SIG-M5 (cell line): ENCODE data around the gene NPM1.
"Not testable (repeated sequence)": the region's sequence is repeated elsewhere in the genome, so short reads cannot be mapped to it uniquely, and the experiment has no call there.

Experiments
- DNase-seq: peaks from one replicate; lab custom pipeline; 2025; lab: John Stamatoyannopoulos, UW

The NPM1 gene

DNA sequence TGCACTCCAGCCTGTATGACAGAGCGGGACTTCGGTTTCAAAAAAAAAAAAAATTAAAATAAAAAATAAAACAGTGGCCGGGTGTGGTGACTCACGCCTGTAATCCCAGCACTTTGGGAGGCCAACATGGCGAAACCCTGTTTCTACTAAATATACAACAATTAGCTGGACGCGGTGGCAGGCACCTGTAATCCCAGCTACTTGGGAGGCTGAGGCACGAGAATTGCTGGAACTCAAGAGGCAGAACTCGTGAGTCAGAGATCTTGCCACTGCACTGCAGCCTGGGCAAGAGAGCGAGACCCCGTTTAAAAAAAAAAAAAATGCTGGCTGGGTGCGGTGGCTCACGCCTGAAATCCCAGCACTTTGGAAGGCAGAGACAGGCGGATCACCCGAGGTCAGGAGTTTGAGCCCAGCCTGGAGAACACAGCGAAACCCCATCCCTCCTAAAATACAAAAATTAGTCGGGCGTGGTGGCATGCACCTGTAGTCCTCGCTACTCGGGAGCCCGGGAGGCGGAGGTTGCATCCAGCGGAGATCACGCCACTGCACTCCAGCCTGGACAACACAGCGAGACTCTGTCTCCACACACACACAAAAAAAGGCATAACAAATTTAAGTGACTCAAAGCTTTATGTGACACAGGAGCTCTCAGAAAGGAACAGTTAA is 1.5 kb upstream of the NPM1 start:
- no peak for DNase-seq

DNA sequence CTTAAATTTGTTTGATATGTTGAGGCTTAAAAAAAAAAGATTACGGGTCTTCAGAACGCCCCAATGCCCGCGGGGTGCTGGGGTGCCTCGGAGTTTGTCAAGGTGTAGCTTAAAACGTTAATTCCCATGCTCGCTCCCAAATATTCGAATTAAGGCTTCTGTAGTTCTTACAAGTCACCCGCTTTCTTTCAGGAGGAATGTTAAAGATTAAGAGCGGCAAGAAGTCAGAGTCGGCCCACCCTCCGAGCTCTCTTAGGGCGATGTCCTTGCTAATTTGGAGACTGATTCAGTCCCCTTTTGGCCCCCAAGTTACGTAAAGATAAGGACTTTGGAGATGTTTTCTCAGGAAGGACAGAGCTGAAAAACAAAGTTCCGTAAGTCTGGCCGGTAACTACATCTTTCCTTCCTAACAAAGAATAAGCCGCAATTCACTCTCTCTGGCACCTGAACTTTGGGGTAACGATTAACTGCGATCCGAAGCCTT is 746 bp upstream of the NPM1 start:
- no peak for DNase-seq

DNA sequence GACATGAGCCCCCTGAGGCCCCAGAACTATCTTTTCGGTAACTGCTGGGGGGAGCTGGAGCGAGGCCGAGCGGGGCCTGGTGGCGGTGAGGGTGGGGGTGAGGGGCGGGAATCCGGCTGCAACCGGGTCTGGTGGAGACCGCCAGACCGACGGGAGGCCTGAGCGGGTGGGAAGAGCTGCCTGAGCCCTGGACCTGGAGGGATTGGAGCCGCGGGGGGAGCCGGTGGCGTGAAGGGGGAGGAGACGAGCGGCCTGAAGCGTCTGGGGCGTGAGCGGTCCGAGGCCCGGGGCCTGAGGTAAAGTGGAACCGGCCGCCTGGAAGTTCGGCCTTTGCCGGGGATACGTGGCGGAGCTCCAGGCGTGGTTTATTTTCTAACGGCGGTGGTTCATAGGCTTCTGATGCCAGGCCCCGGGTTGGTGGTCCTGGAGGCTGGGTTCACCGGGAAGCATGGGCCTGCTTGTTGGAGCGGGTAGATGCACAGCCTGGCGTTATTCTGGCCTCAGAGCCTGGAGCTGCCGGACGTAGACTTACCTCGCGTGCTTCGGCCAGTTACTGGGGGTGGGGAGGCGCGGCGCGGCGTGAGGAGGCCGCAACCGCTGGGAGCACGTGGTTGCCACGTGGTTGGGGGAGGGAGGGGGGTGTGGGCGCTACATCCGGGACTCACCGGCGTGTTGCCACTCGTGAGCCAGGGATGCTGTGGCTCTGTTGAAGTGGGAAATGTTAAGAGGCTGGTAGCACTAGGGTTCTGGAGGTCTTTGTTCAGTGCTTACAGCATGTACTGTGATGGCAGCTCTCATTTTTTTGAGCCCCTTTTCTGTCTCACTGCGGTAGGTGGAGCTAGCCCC is 544 bp downstream of the NPM1 start:
- DNase-seq, result no peak

DNA sequence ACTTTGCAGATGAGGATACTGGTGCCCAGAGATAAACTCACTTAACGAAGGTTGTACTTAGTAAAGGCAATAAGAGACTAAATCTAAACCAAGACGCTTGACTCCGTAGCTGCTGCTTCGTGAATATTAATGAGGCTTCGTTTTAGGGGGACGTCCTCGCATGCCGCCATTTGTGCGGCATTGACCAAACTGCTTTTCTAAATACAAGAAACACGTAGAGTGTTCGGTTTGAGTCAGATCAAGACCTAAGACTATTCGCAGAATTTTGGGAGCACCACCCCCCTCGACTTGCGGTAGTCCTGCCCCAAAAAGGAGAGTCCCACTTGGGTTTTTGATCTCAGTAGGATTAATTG is 1.1 kb downstream of the NPM1 start:
- DNase-seq, result no peak

DNA sequence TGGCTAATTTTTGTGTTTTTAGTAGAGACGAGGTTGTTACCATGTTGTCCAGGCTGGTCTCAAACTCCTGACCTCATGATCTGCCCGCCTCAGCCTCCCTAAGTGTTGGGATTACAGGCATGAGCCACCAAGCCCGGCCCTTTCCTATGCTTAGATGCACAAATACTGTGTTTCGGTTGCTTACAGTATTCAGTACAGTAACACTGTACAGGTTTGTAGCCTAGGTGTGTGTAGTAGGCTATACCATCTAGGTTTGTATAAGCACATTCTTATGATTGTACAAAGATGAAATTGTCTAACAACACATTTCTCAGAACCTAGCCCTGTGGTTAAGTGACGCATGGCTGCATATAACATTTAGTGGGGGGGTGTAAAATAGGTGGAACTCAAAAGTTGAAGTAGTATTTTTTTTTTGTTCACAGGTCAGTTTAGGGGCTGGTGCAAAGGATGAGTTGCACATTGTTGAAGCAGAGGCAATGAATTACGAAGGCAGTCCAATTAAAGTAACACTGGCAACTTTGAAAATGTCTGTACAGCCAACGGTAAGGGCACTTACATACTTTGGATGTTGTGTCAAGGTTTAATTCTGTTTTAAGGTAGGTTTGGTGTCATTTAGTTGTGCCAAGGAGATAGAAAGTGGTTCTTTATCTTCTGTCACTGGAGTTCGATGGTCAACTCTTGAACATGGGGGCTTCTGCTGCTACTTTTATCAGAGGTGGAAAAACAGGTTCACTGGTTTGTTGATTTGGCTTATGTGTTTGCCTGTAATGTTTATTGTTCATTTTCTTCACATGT is 3.4 kb downstream of the NPM1 start:
- DNase-seq, result no peak

DNA sequence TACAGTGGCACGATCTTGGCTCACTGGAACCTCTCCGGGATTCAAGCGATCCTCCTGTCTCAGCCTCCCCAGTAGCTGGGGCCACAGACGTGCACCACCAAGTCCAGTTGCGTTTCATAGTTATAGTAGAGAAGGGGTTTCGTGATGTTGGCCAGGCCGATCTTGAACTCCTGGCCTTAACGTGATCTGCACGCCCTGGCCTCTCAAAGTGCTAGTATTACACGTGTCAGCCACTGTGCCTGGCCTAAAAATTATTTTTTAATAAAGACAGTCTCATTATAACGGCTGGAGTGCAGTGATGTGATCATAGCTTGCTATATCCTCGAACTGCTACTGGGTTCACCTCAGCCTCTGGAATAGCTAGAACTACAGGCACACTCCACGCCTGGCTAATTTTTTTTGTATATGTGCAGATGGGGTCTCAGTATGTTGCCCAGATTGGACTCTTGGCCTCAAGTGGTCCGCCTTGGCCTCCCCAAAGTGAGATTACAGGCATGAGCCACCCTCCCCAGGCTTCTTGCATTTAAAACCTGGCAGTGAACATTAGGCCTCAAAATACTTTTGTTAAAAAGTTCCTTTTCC is 4.4 kb downstream of the NPM1 start:
- DNase-seq, result no peak

DNA sequence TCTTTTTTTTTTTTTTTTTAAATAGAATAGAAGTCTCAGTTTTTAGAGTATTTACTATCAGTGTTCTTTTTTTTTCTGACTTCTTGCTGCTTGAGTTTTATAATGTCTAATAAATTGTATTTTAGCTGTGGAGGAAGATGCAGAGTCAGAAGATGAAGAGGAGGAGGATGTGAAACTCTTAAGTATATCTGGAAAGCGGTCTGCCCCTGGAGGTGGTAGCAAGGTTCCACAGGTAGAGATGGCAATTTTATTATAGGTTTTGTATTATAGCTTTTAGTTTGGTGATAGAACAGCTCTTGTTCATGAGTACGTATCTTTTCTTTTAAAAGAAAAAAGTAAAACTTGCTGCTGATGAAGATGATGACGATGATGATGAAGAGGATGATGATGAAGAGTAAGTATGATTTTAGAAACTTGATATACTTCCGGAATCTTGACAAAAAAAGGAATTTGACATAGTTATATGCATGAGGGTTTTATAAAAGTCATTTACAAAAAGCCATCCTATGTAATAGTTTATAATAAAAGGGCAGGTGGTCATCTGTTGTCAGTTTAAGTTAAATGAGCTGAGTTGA is 5.0 kb downstream of the NPM1 start:
- DNase-seq, result no peak

DNA sequence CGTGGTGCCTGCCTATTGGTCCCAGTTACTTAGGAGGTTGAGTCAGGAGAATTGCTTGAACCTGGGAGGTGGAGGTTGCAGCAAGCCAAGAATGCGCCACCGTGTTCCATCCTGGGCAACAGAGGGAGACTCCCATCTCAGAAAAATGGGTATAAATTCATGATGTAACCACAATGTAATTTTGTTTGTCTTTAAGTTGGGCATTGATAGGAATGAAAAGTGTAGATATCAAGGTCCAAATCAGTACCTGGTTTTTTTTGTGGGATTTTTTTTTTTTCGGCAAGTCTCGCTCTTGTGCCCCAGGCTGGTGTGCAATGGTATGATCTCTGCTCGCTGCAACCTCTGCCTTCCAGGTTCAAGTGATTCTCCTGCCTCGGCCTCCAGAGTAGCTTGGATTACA is 7.4 kb downstream of the NPM1 start:
- no peak for DNase-seq

DNA sequence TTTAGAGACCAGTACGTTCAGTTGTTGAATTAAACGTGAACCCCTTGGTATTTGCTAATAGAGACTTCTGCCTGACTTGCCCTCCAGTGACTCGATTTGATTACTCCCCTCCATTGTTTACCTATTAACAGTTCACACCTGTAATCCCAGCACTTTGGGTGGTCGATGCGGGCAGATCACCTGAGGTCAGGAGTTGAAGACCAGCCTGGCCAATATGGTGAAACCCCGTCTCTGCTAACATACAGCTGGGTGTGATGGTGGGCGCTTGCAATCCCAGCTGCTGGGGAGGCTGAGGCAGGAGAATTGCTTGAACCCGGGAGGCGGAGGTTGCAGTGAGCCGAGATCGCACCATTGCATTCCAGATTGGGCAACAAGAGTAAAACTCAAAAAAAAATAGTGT is 8.9 kb downstream of the NPM1 start:
- not testable (repeated sequence) for DNase-seq

DNA sequence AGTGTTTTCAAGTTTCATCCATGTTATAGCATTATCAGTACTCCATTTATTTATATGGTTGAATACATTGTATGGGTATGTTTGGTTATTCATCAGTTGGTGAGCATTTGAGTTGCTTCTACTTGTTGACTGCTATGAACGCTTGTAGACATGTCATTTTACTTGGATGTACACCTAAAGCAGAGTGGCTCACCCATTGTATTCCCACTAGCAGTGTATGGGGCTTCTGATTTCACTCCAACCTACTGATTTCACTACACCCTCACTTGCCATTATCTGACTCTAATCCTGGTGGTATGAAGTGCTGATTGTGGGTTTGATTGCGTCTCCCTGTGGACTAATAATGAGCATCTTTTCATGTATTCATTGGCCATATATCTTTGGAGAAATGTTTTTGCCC is 9.5 kb downstream of the NPM1 start:
- no peak for DNase-seq

DNA sequence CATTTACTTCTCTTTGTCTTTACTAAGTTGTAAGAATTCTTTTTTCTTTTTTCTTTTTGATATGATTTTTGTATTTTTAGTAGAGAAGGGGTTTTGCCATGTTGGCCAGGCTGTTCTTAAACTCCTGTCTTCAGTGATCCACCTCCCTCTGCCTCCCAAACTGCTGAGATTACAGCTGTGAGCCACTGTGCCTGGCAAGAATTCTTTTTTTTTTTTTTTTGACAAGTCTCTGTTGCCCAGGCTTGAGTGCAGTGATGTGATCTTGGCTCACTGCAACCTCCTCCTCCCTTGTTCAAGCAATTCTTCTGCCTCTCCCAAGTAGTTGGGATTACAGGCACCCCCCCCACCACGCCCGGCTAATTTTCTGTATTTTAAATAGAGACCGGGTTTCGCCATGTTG is 9.9 kb downstream of the NPM1 start:
- no peak for DNase-seq

DNA sequence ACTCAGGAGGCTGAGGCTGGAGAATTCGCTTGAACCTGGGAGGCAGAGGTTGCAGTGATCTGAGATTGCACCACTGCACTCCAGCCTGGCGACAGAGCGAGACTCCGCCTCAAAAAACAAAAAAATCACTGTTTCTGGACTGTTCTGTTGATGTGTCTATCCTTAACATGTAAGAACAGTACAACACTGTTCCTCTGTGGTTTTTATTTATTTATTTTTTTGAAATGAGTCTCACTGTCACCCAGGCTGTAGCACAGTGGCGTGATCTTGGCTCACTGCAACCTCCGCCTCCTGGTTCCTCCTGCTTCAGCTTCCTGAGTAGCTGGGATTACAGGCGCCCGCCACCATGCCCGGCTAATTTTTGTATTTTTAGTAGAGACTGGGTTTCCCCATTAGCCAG is 11.0 kb downstream of the NPM1 start:
- DNase-seq, result not testable (repeated sequence)

DNA sequence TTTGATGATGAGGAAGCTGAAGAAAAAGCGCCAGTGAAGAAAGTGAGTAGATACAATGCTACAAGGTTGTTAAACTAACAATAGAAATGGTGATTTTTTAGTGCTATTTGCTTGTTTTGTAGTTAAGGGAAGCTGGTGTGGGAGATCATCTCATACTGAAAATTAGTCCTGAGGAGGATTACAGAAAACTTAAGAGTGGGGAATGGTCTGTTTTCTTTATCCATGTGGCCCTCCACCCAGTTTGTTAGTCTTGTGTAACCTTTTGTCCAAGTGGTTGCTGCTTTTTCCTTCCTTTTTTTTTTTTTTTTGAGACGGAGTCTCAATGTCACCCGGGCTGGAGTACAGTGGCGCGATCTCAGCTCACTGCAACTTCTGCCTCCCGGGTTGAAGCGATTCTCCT is 12.5 kb downstream of the NPM1 start:
- DNase-seq, result no peak

DNA sequence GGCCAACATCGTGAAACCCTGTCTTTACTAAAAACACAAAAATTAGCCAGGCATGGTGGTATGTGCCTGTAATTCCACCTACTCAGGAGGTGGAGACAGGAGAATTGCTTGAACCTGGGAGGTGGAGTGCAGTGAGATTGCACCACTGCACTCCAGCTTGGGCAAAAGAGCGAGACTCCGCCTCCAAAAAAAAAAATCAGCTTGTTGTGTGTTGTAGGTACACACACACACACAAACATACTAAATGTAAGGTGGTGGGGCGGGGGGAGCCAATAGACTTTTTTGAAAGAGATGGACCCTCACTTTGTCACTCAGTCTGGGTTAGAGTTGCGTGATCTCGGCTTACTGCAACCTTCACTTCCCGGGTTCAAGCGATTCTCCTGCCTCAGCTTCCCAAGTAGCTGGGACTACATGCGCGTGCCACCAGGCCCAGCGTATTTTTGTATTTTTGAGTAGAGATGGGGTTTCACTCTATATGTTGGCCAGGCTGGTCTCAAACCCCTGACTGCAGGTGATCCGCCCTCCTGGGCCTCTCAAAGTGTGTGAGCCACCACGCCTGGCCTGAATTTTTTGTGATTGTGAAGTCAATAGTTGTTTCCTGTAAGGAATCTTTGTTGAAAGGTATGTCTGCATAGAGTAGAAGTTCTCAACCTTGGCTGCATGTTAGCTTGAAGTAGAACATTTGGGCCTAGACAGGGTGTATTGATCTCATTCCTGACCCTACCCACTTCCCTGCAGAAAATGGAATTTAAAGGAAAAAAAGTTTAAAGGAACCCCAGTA is 13.7 kb downstream of the NPM1 start:
- no peak for DNase-seq

DNA sequence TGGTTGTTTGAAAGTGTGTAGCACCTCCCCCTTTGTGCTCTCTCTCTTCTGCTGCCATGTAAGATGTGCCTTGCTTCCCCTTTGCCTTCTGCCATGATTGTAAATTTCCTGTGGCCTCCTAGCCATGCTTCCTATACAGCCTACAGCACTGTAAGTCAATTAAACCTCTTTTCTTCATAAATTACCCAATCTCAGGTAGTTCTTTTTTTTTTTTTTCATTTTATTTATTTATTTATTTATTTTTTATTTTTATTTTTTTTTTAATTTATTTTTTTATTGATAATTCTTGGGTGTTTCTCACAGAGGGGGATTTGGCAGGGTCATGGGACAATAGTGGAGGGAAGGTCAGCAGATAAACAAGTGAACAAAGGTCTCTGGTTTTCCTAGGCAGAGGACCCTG is 15.1 kb downstream of the NPM1 start:
- not testable (repeated sequence) for DNase-seq

DNA sequence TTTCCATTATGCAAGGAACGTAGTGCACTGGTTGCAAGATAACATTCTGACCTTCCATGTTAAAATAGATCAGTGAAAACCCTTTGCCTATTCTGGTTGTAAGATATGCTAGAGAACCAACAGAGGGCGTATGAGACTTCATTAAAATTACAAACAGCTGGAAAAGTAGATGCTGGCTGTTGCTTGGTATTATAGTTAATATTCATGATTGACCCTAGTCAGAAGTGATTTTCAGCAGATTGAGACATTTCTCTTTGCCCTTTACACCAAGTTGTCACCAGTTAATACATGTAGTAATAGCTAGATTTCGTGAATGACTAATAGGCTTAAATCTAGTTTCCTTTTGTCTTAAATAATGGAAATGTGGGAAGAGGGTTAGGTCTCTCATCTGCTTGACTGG is 18.0 kb downstream of the NPM1 start:
- no peak for DNase-seq

DNA sequence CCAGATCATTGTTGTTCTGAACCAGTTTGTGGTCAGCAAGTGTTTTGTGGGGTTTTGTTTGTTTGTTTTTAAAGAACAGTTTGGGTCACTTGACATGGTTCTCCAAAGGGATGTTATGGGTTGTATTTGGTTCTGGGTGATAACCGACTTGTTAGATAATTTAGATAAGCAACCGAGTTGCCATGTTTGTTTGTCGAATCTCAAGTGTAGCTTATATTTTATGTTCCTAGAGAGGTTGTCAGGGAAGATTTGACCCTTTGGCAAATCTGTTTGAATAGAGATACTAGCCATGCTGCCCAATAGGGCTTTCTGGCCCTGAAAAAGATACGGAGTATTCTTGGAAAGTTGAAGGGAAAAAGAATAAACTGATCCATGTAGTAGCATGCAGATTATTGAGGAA is 19.6 kb downstream of the NPM1 start:
- no peak for DNase-seq

DNA sequence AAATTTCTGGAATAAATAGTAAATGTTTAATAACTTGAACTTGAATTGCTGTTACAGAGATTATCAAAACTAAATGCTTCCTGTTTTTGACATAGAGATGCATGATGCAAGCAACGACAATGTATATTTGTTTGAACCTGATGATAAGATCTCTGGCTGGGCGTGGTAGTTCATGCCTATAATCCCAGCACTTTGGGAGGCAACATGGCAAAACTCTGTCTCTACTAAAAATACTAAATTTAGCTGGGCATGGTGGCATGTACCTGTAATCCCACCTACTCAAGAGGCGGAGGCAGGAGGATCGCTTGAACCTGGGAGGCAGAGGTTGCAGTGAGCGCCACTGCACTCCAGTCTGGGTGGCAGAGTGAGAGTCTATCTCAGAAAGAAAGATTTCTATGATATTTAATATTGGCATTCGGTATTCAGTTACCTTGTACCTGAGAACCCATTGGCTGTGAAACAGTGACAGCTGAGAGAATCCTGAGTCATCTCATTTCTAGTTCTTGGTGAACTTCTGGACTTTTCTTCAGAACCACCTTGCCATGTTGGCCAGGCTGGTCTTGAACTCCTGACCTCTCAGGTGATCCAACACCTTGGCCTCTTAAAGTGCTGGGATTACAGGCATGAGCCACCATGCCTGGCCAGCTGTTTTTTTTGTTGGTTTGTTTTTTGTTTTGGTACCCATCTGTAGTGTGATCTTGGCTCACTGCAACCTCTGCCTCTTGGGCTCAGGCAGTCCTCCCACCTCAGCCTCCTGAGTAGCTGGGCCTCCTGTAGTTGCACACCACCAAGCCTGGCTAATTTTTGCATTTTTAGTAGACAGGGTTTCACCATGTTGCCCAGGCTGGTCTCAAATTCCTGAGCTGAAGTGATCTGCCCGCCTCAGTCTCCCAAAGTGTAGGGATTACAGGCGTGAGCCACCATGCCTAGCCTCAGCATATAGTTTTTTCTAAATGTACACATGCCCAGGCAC is 21.8 kb downstream of the NPM1 start:
- DNase-seq, result no peak

DNA sequence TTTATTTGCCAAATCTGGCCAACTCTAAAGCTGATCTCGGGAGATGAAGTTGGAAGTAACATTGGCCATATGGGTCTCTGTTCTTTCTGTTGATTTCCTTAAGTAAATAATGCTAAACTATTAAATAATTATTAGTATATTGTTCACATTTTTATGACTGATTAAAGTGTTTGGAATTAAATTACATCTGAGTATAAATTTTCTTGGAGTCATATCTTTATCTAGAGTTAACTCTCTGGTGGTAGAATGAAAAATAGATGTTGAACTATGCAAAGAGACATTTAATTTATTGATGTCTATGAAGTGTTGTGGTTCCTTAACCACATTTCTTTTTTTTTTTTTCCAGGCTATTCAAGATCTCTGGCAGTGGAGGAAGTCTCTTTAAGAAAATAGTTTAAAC is 22.5 kb downstream of the NPM1 start:
- DNase-seq, result no peak

DNA sequence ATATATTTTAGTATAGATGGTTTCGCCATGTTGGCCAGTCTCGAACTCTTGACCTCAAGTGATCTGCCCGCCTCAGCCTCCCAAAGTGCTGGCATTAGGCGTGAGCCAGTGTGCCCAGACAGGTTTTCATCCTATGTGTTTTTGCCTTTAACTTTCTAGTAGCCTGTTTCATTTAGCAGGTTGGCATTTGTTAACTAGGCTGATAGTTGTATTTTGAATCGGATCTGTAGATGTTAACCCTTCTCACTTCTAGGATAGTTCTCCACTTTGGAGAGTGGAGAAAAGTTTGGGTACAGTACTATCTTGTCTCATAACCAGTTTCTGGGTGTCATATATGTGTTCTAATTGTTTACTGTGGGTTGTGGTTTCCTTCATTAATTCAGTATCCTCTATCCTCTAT is 24.5 kb downstream of the NPM1 start:
- no peak for DNase-seq
